ENCODE results near the gene GPBP1.
"Not testable (repeated sequence)": the region's sequence is repeated elsewhere in the genome, so short reads cannot be mapped to it uniquely, and the experiment has no call there.

GPBP1 gene

DNA sequence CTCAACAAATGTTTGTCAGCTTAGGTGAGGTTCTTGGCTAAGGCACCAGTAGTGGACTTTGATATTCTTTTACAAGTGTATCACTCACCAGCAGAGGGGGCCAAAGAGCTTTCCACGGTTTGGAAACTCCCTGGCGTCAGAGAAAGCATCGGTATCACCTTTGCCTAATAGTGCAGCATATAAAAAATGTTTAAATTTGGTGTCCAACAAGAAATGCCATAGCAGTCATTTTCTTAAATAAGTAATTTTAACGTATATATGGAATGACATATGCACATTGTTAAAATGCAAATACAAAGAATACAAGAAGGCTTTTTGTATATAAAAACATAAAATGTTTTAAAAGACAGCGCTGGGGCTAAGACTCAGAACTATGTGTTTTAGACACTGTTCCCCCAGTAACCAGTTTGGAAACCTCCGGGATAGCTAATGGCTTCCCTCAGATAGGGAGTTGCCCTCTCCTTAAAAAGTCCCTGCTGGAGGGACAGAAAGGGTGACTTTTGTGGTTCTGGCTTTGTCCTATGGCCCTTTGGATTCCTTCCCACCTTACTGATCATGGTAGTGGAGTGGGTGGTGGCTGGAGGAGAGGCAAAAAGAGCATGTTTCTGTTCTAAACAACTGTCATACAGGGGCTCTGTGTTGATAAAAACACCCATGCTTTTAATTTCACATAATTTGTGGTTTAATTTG, 124.6 kb downstream of the GPBP1 start:
- DNase-seq, result peak; percentile 84

DNA sequence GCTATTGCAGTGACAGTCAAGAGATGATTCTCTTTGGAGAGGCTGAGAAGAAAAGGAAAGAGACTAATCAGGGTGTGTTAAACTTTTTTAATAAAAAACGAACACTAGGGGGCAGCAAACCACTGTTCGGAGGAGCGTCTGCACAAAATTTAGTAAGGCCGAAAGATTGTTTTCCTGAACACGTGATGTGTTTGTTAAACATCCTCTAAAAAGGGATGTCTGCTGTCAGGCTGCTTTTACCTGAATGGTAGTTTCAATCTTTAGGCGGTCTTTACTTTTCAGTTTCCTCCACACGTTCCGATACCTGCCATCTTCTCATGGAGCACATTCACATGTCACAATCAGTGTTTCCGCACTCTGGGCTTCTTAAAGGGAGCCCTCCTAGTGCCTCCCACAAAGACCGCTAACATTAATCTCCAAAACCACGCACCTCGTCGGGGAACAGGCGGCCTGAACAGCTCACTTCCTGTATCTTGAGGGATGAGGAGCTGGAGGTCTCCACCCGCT, 125.2 kb downstream of the GPBP1 start:
- peak; percentile 75 for DNase-seq

DNA sequence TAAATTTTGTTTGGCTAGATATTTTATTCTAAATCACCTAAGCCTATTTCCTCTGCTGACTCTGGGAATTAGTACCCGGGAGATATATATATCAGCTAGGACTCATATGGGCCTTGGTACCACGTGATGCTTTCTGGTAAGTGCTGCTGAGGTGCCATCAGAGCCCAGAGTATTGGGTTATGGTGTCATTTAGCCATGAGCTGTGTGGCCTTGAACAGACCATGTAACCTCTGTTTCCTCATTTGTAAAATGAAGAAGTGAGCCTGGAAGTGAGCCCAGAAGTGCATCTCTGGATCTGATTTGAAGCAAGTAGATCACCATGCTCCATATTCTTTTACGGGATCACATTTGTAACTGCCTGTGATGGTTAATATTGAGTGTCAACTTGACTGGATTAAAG, 126.1 kb downstream of the GPBP1 start:
- DNase-seq, result no peak

DNA sequence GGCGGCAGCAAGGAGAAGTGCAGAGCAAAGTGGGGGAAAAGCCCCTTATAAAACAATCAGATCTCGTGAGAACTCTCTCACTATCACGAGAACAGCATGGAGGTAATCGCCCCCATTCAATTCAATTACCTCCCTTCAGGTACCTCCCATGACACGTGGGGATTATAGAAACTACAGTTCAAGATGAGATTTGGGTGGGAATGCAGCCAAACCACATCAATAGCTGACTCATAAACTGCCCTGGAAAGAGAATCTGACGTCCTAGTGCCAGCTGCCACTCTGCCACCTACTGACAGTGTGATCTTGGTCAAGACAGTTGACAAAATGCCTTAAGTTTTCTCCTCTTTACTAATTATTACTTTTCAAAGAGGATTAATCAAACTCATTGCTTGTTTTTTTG, 128.3 kb downstream of the GPBP1 start:
- peak; percentile 48 for DNase-seq

DNA sequence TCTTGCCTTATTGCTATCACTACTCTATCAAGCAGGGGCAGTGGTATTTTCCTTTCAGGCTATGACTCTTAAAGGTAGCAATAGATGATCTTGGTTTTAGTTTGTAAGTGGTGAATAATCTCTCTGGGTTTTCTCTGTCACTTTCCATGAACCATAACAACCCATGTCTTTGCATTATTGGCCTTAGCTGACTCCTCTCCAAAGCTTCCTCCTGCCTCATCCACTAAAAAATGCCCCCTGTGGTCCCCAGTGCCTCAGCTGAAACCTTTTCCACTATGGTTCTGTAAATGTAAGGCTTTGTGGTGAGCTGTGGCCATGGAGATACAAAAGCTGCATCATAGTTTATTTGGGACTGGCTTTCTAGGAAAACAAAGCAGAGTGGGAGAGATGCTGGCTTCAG, 128.8 kb downstream of the GPBP1 start:
- DNase-seq, result no peak

- no peak for DNase-seq
Measured at GRCh38 chr5:57303985-57304384, 130.1 kb downstream of the GPBP1 start.

GRCh38 chr5:57304931-57305330, 131.1 kb downstream of the GPBP1 start:
- DNase-seq, result no peak

GRCh38 chr5:57306359-57306758, 132.5 kb downstream of the GPBP1 start:
- DNase-seq, result no peak

DNA sequence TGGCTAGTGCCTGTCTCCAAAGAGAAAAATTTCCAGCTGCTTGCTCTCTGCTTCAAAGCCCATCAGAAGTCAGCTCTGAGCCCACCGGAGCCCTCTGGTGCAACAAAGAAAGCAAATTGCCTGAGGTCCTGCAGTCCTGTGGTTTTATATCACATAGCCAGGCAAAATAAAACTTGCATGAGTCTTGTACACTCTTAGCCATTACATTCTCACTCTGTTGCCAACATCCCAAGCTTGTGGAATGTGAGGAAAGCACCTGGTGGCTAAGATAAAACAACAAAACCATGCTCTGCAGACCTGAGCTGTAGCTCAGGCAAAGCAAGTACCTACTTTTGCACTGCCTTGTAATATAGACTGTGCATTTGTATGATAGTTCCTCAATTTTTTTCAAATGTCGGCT, 133.7 kb downstream of the GPBP1 start:
- no peak for DNase-seq

GRCh38 chr5:57309022-57309421, 135.2 kb downstream of the GPBP1 start:
- not testable (repeated sequence) for DNase-seq

DNA sequence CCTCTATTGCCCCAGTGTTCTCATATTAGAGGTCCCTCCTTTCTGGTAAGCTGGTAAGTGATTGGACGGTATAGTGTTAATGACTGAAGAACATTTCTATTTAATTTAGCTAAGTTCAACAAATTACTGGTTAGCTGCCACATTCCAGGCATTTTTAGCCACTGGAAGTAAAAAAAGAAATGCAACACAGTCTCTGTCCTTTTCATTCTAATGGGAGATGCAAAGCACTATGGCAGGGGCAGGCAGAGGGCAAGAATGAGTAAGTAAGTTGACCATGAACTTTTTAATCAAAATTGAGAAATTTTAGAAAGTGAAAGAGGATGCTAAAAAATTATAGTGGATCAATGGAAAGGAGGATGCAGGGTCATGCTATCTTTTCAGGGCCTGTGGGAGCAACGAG, 137.4 kb downstream of the GPBP1 start:
- DNase-seq, result no peak

DNA sequence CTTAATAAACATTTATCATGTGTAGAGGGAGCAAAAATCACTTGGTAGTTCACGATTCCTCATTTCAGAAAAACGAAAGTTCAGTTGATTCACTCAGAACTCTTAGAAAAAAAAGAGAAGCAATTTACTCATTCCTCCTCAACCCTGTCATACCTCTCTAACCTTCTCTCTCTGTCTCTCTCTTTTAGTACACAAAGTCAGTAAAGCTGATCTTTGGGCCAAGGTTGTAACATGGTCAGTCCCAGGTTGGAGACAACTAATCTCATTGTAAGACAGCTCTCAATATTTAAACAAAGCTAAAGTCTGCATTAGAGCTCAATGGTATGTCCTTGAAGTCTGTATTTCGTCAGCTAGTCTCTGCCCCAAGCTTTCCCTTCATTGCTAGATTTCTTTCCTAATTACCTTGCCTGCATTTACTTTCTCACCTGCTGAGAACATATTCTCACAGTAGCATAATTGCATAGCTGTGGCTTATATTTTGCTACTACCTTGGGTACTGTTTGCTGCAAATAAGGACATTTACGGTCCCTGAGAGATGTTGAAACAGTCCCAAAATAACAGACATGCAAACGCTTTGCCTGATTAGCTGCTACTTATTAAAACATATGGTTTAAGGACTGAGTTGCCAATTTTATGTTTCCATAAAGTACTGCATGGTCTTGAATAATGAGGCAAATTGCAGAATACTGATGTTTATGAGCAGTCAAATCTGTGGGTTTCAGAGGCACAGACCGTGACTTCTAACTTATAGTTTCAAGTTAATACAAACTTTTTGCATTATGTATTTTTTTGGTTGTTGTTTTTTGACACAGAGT, 138.3 kb downstream of the GPBP1 start:
- no peak for DNase-seq

DNA sequence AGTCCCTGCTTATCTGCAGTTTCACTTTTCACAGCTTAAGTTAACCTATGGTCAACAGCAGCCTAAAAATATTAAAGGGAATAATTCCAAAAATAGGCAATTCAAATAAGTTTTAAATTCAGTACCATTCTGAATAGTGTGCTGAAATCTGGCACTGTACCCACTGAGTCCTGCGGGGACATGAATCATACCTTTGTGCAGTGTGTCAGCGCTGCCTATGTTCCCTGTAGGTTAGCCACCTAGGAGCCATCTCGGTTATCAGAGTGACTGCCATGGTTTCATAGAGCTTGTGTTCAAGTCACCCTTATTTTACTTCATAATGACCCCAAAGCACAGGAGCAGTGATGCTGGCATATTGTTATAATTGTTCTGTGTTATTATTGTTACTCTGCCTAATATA, 139.9 kb downstream of the GPBP1 start:
- no peak for DNase-seq
